ENCODE measurements around the gene EGLN1.
"Not testable (repeated sequence)": the region's sequence is repeated elsewhere in the genome, so short reads cannot be mapped to it uniquely, and the experiment has no call there.

Gene EGLN1

DNA sequence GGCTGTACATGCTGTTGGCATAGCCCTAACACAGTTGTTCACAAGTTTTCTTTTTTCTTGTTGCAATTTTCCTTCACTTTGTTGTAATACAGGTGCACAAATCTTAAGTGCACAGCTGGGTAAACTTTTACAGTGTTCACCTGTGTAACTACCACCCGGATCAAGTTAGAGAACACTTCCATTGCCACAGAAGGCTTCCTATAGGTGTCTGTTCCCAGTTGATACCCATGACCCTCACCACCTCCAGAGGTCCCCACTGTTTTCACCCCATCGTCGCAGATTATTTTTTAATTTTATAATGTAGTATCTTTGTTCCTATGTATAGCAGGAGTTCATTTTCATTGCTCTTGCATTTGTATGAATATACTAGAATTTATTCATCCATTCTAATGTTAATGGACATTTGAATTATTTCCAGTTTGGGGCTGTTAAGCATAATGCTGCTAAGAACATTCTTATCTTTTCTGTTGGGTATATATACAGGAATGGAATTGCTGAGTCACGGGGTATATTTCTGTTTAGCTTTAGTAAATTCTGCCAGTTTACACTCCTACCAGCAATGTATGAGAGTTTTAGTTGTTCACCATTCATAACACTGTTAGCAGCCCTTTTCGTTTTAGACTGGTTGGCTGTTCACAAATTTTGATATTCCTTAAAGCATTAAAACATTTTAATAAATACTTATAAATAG, 67.6 kb downstream of the EGLN1 start:
- ATAC-seq (replicated peaks) (no peak), DNase-seq (no peak)
- H3K27ac Mint-ChIP-seq = no peak overlapping the region
- peaks cover 2 to 7% of the 10 kb centered on the region in 2 donors for H3K4me1 Mint-ChIP-seq
- H3K4me3 Mint-ChIP-seq = no peak overlapping the region
- H3K27me3 Mint-ChIP-seq = no peaks in the 10 kb centered on the region
- peaks cover 16 to 19% of the 10 kb centered on the region in 2 donors for H3K36me3 Mint-ChIP-seq
- no peaks in the 10 kb centered on the region for H3K9me3 Mint-ChIP-seq

GRCh38 chr1:231353086-231353485, 69.0 kb downstream of the EGLN1 start:
- Mint-ChIP-seq H3K9me3 (no peaks in the 10 kb centered on the region), H3K36me3 (peaks cover 16 to 24% of the 10 kb centered on the region in 2 donors), H3K4me3 (no peak overlapping the region), H3K27ac (no peak overlapping the region), H3K27me3 (no peaks in the 10 kb centered on the region), H3K4me1 (peaks cover 2 to 7% of the 10 kb centered on the region in 2 donors)
- DNase-seq (no peak), ATAC-seq (replicated peaks) (no peak)

DNA sequence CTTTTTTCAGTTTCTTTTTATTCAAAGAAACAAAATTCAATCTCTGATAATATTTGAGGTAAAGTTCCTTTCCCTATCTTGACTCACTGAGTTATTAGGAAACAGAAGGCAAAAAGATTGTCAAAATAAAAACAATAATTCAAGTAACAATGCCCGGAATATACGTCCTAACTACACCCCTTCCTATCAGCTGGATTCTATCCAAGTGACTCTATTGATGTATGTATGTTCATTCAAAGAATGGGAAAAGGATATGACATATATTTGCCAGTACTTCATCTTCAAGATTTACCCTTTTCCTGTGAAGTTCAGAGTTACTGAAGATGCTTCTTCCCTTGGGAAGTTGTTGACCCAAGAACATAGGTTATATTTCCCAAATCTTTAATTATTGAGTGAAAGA, 70.3 kb downstream of the EGLN1 start:
- H3K36me3 Mint-ChIP-seq = peaks cover 16 to 24% of the 10 kb centered on the region in 2 donors

GRCh38 chr1:231348856-231349255, 73.2 kb downstream of the EGLN1 start:
- H3K4me1 Mint-ChIP-seq; H3K27ac Mint-ChIP-seq; H3K27me3 Mint-ChIP-seq; DNase-seq; ATAC-seq (replicated peaks); H3K9me3 Mint-ChIP-seq; H3K4me3 Mint-ChIP-seq: not testable (repeated sequence)
- H3K36me3 Mint-ChIP-seq = peaks cover 23 to 33% of the 10 kb centered on the region in 2 donors

More for the DNA sequence above, 70.3 kb downstream of the EGLN1 start:
- no peak overlapping the region for H3K4me3 Mint-ChIP-seq
- ATAC-seq (replicated peaks) (no peak), DNase-seq (no peak)
- H3K9me3 Mint-ChIP-seq = no peaks in the 10 kb centered on the region
- H3K27ac Mint-ChIP-seq = no peak overlapping the region
- no peaks in the 10 kb centered on the region for H3K27me3 Mint-ChIP-seq
- H3K4me1 Mint-ChIP-seq = peaks cover 0 to 7% of the 10 kb centered on the region in 2 donors

GRCh38 chr1:231348442-231348841, 73.6 kb downstream of the EGLN1 start:
- no peak overlapping the region for H3K27ac Mint-ChIP-seq
- peaks cover 0 to 2% of the 10 kb centered on the region in 2 donors for H3K4me1 Mint-ChIP-seq
- H3K9me3 Mint-ChIP-seq = no peaks in the 10 kb centered on the region
- ATAC-seq (replicated peaks) (no peak), DNase-seq (no peak)
- peaks cover 23 to 37% of the 10 kb centered on the region in 2 donors for H3K36me3 Mint-ChIP-seq
- no peaks in the 10 kb centered on the region for H3K27me3 Mint-ChIP-seq
- no peak overlapping the region for H3K4me3 Mint-ChIP-seq

GRCh38 chr1:231347961-231348360, 74.1 kb downstream of the EGLN1 start:
- H3K27ac Mint-ChIP-seq = no peak overlapping the region
- no peaks in the 10 kb centered on the region for H3K9me3 Mint-ChIP-seq
- DNase-seq (no peak), ATAC-seq (replicated peaks) (no peak)
- peaks cover 22 to 40% of the 10 kb centered on the region in 2 donors for H3K36me3 Mint-ChIP-seq
- no peak overlapping the region for H3K4me3 Mint-ChIP-seq
- peaks cover 0 to 2% of the 10 kb centered on the region in 2 donors for H3K4me1 Mint-ChIP-seq
- no peaks in the 10 kb centered on the region for H3K27me3 Mint-ChIP-seq

GRCh38 chr1:231340328-231341013, 81.6 kb downstream of the EGLN1 start:
- ATAC-seq (replicated peaks) (no peak), DNase-seq (no peak)
- H3K4me1 Mint-ChIP-seq = peaks cover 26 to 34% of the 10 kb centered on the region in 2 donors
- no peaks in the 10 kb centered on the region for H3K9me3 Mint-ChIP-seq
- H3K36me3 Mint-ChIP-seq = peaks cover 23 to 50% of the 10 kb centered on the region in 2 donors
- H3K27ac Mint-ChIP-seq = no peak overlapping the region
- H3K27me3 Mint-ChIP-seq = no peaks in the 10 kb centered on the region
- H3K4me3 Mint-ChIP-seq = no peak overlapping the region

- Mint-ChIP-seq H3K4me1 (peaks cover 28 to 43% of the 10 kb centered on the region in 2 donors), H3K36me3 (peaks cover 17 to 43% of the 10 kb centered on the region in 2 donors)
- peak; percentile 6 to 81 for ATAC-seq (replicated peaks)
Measured at GRCh38 chr1:231338270-231339128, 83.6 kb downstream of the EGLN1 start, which contains the start of gene SPRTN. Gene SPRTN, plus strand, starts transcription at chr1:231338293. Its CDS starts 91 bp downstream, at chr1:231338384.

GRCh38 chr1:231337472-231338269, 84.4 kb downstream of the EGLN1 start, which contains the start of gene EXOC8:
Gene EXOC8, minus strand, starts transcription at chr1:231337852. Its CDS starts 107 bp downstream, at chr1:231337745.
- H3K9me3 Mint-ChIP-seq = no peaks in the 10 kb centered on the region
- H3K4me3 Mint-ChIP-seq = peak within 1 kb of the TSS; percentile 94 to 100
- ATAC-seq (replicated peaks) = peak; percentile 86 to 87
- peak; percentile 95 for DNase-seq
- H3K36me3 Mint-ChIP-seq = peaks cover 17 to 39% of the 10 kb centered on the region in 2 donors
- no peaks in the 10 kb centered on the region for H3K27me3 Mint-ChIP-seq
- peak within 1 kb of the TSS; percentile 99 for H3K27ac Mint-ChIP-seq
- H3K4me1 Mint-ChIP-seq = peaks cover 28 to 43% of the 10 kb centered on the region in 2 donors

More at GRCh38 chr1:231338270-231339128, 83.6 kb downstream of the EGLN1 start, which contains the start of gene SPRTN:
- DNase-seq = no peak
- Mint-ChIP-seq H3K27me3 (no peaks in the 10 kb centered on the region), H3K9me3 (no peaks in the 10 kb centered on the region), H3K27ac (peak within 1 kb of the TSS; percentile 99), H3K4me3 (peak within 1 kb of the TSS; percentile 94 to 100)

GRCh38 chr1:231337043-231337471, 85.0 kb downstream of the EGLN1 start:
- Mint-ChIP-seq H3K9me3 (no peaks in the 10 kb centered on the region), H3K27me3 (no peaks in the 10 kb centered on the region), H3K36me3 (peaks cover 17 to 38% of the 10 kb centered on the region in 2 donors), H3K4me3 (peak overlapping the region; percentile 94 to 100), H3K4me1 (peaks cover 28 to 44% of the 10 kb centered on the region in 2 donors), H3K27ac (peak overlapping the region; percentile 99)
- ATAC-seq (replicated peaks) (peak; percentile 4 to 5), DNase-seq (no peak)

DNA sequence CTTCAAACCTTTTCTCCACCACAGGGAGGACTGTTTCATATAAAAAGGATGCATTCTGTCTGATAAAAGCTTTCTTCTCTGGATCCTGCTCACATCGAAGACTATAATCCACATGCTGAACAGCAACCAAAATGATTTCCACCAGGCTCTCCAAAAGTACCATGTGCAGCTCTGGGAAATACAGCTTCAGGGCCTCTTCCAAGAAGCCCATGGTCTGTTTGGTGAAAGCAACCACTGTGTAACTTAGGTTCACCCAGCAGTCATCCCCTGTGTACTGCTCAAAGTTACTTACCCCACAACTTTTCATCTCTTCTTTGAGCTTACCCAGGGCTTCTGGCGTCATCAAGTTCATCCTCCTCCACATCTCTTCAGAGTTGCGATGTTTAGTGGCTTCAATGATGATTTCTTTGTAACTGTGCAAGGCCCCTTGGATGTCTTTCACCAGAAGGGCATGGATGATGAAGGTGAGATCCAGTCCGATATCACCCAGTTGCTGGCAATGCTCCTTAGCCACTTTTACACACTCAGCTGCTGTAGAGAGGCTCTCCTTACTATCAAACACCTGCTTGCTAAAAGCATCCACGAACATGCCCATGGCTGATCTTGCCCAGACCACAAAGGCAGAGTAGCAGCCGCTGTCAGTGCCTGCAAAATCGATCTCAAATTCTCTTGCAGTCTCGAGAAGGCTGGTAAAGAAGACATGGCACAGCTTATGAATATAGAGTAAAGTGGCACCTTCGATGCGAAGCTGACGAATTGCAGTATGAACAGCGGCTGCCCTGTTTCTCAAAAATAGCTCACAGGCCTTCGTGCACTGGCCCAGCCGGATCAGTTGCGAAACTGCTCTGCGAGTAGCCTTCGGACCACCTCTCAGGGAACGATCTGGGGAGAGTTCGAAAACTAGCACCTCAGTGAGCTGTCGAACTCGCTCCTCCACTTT, 86.2 kb downstream of the EGLN1 start:
- Mint-ChIP-seq H3K36me3 (peaks cover 21 to 42% of the 10 kb centered on the region in 2 donors), H3K27me3 (no peaks in the 10 kb centered on the region), H3K27ac (no peak overlapping the region), H3K9me3 (no peaks in the 10 kb centered on the region), H3K4me3 (peak overlapping the region; percentile 94 to 100), H3K4me1 (peaks cover 26 to 51% of the 10 kb centered on the region in 2 donors)
- no peak for DNase-seq
- ATAC-seq (replicated peaks) = no peak

GRCh38 chr1:231334952-231335351, 87.1 kb downstream of the EGLN1 start:
- Mint-ChIP-seq H3K9me3 (no peaks in the 10 kb centered on the region), H3K27ac (no peak overlapping the region), H3K36me3 (peaks cover 23 to 42% of the 10 kb centered on the region in 2 donors), H3K4me1 (peaks cover 27 to 54% of the 10 kb centered on the region in 2 donors), H3K4me3 (peak overlapping the region; percentile 32 to 62), H3K27me3 (no peaks in the 10 kb centered on the region)
- DNase-seq (no peak), ATAC-seq (replicated peaks) (no peak)

All from stimulated activated naive B cell treated with anti-CD40 and anti-IgM and Interleukin-4, amounts not matched to agents 10 μg/mL and 1 μg/mL and 100 μg/mL, for 72 hours (primary cell).